ENCODE data around the gene ENTPD2.
A peak's percentile ranks its signal among the peaks of the same experiment; 100 is the strongest.

DNA sequence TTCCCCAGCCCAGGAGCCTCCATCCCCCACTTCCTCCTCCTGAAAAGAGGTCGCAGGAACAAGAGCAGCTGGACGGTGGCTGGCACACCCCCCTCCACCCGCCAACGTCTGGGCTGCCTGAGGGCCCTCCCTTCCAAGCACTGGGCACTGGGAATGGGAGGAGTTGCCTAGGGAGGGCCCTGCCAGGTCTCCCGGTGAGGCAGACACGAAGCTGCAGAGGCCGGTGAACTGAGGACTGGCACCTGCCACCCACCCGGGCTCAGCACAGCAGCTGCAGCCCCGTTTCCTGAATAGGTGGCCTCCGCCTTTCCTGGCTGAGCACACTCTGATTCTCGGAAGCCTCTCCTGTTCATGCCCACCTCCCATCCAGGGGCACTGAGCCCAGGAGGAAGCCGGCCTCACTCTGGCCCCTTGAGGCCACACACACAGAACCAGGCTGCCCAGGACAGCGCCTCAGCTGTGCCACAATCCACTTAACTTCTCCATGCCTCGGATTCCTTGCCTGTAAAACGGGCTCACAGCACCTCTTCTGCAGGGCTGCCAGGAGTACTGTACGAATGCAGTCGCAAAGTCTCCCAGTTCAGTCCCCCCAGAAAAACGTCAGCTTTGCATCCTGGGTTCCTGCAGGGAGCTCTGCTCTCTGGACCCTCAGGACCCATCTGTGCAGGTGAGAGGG lies 9.2 kb downstream of the ENTPD2 start:
- TF ChIP-seq CTCF (conservative IDR thresholded peaks at IDR 0.05; ENCODE audit: low read length) (no peak), EZH2phosphoT487 (IDR thresholded peaks at IDR 0.05; ENCODE audit: borderline replicate concordance, low read depth, low read length) (0 out of 2 replicates have a peak, but pooled peaks have one; percentile 25)

Measured in OCI-LY7 (cell line).